Central memory CD8-positive, alpha-beta T cell (primary cell): ENCODE results near the gene HAGHL.

Source experiments
- ATAC-seq: fragments of 150-1000 bp; cut with Tn5 transposase; replicated peaks from 2 replicates; pipeline ENCODE4 v1.10.0; 2022; ENCODE audit warnings: mild to moderate bottlenecking, moderate FRiP score, moderate number of reproducible peaks; ENCODE audit not compliant: poor library complexity, severe bottlenecking; ENCODE audit errors: extremely low read depth
- DNase-seq, 2 donors: peaks; one replicate each; pipeline ENCODE4 v3.0.0; 2021; ENCODE audit warnings: low spot score in 2 of 2
- H3K27ac Mint-ChIP-seq: one replicate; pipeline ENCODE4 v1.8.0; 2022; ENCODE audit warnings: low read depth, mild to moderate bottlenecking, moderate library complexity, mixed read lengths
- H3K27me3 Mint-ChIP-seq: one replicate; pipeline ENCODE4 v1.8.0; 2022; ENCODE audit warnings: mixed read lengths
- H3K36me3 Mint-ChIP-seq: one replicate; pipeline ENCODE4 v1.8.0; 2022; ENCODE audit warnings: mild to moderate bottlenecking, moderate library complexity, mixed read lengths; ENCODE audit not compliant: insufficient read depth
- H3K4me1 Mint-ChIP-seq: one replicate; pipeline ENCODE4 v1.8.0; 2022; ENCODE audit warnings: mixed read lengths
- H3K4me3 Mint-ChIP-seq: one replicate; pipeline ENCODE4 v1.8.0; 2022; ENCODE audit warnings: mild to moderate bottlenecking, moderate library complexity, mixed read lengths
- H3K9me3 Mint-ChIP-seq: one replicate; pipeline ENCODE4 v1.8.0; 2022; ENCODE audit warnings: mixed read lengths

HAGHL gene

DNA sequence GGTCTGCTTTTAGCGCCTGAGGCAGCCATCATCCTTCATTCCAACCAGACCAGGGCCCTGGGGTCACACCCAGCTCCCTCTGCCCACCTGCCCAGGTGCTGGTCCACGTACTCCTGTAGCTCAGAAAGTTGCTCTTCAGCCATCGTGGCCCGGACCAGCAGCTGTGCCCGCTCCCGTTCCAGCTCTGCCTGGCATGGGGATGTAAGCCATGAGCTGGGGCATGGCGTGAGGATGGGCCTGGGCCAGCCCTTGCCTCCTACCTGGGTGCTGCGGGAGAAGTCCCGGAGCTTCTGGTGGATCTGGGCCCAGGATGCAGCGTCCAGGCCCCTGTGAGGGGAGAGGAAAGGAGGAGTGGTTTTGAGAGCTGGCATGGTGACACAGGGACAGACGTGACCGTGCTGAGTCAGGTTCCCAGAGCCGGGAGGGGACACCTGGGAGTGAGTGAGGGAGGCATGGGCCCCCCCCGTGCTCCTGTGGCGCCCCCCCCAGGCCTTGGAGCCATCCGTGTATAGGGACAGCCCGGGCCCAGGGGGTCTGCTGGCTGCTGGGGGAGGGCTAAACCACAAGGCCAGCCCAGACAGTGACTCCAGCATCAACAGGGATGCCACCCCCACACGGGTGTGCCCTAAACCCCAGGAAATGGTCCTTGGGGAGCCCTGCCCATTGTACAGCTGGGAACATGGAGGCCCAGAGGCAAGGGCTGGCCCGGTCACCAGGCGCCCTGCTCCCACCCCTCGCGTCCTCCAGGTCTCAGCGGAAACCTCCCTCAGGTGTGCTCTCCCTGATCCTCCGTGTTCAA is 3.9 kb upstream of the HAGHL start:
- no peak overlapping the region for H3K27ac Mint-ChIP-seq
- H3K9me3 Mint-ChIP-seq: no peaks in the 10 kb centered on the region
- DNase-seq (no peak), ATAC-seq (no peak)
- H3K27me3 Mint-ChIP-seq: no peaks in the 10 kb centered on the region
- H3K36me3 Mint-ChIP-seq: peaks cover 20% of the 10 kb centered on the region
- peaks cover 25% of the 10 kb centered on the region for H3K4me1 Mint-ChIP-seq
- peak overlapping the region; percentile 82 for H3K4me3 Mint-ChIP-seq

DNA sequence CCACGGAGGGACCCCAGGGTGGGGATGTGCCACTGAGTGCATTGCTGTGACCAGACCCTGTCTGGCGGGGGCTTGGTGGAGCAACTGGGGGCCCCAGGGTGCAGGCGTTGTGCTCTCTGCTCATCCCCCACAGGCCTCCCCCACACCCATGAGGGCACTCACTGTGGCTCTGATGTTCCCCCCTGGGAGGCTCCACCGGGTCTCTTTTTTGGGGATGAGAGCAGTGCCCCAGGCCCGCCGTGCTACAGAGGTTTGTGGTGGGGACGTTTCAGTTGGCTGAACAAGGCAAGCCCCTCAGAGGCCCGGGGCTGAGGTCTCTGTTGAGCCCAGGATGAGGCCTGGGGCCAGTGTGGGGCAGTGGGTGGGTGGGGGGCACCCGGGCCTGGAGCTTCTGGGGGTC is 3.2 kb upstream of the HAGHL start:
- ATAC-seq: no peak
- Mint-ChIP-seq H3K27ac (no peak overlapping the region), H3K9me3 (no peaks in the 10 kb centered on the region), H3K27me3 (no peaks in the 10 kb centered on the region), H3K36me3 (peaks cover 22% of the 10 kb centered on the region), H3K4me3 (peak overlapping the region; percentile 7), H3K4me1 (peaks cover 25% of the 10 kb centered on the region)
- DNase-seq: no peak

DNA sequence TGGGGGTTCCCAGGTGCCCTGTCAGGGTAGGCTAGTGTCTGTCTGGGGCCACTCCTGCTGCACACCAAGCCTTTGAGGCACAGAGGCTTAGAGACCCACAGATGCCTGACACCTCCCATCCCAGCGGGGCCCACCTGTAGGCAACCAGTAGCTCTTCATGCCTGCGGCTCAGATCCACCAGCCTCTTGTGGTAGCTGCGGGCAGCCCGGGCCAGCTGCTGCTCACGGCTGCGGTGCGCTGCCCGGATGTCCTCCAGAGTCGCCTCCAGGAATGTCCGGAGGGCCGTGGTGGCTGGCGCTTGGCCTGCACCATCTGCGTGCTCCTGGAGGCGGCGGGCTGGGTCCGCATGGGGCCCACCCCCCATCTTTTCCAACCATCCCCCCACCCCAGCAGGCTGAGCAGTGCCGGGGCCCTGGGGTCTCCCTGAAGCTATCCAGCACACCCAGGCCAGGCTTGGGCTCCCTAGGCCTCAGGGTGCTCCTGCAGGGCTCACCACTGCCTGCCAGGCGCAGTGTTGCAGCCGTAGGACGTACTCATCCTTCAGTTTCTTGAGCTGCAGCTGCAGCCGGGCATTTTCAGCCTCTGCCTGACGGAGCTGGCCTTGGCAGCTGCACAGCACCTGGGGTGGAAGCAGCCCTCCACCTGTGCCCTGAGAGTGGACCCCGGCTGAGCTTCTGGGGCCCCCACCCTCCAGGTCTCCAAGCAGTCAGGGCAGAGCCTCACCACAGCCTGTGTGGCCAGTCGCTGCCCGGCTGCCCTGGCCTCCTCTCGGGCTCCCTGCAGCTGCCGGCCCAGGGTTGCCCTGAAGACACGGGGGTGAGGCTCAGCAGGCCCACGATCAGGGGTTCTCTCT is 2.5 kb upstream of the HAGHL start:
- Mint-ChIP-seq H3K36me3 (peaks cover 22% of the 10 kb centered on the region), H3K27me3 (no peaks in the 10 kb centered on the region), H3K4me3 (no peak overlapping the region), H3K9me3 (no peaks in the 10 kb centered on the region), H3K27ac (no peak overlapping the region), H3K4me1 (peaks cover 18% of the 10 kb centered on the region)
- no peak for ATAC-seq
- no peak for DNase-seq

DNA sequence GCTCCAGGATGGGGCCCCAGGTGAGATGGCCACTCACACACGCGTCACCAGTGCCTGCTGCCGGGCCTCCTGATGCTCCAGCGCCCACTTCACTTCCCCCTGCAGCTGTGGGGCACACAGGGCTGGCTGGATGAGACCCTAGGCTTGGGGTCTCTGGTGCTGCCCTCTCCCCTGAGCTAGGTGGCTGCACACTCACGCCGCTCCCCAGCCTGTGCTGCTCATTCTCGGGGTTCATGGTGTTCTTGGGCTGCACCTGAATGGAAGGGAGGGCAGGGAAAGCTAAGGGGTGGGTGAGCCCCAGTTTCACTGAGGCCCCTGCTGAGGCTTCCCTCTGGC is 1.9 kb upstream of the HAGHL start:
- Mint-ChIP-seq H3K4me3 (no peak overlapping the region), H3K27ac (no peak overlapping the region), H3K4me1 (peaks cover 12% of the 10 kb centered on the region), H3K9me3 (no peaks in the 10 kb centered on the region), H3K27me3 (no peaks in the 10 kb centered on the region), H3K36me3 (peaks cover 23% of the 10 kb centered on the region)
- DNase-seq (no peak), ATAC-seq (no peak)

DNA sequence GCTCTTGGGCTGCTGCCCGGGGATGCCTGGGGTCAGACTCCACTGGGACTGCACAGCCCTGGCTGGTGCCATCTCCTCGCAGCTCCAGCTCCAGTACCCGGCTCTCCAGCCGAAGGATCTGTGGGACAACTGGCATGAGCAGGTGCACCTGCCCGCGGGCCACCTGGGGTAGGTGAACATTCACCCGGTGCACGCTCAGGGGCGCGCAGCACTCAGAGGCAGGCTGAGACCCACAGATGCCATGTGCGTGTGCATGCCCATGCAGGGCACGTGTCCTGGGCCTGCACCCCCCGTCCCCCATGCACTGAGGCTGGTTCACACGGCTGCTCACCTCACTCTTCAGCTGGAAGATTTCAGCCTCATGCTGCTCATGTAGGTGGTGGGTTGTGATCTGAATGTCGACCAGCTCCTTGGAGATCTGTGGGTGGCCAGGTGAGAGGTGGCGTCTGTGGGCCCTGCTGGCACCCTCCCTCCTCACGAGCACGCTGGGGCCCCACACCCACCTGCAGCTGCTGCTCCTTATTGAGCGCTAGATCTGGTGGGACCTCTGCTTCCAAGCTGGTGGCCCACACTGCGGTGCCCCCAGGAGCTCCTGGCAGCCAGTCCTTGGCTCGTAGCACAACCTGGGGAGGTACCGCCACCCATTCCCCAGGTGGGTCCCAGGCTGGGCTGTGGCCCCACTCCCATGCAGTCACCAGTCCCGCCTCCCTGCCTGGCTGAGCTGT is 1.3 kb upstream of the HAGHL start:
- Mint-ChIP-seq H3K36me3 (peaks cover 19% of the 10 kb centered on the region), H3K4me1 (peaks cover 5% of the 10 kb centered on the region), H3K9me3 (no peaks in the 10 kb centered on the region), H3K27me3 (no peaks in the 10 kb centered on the region), H3K27ac (no peak overlapping the region), H3K4me3 (peak overlapping the region; percentile 32)
- ATAC-seq (no peak), DNase-seq (no peak)

DNA sequence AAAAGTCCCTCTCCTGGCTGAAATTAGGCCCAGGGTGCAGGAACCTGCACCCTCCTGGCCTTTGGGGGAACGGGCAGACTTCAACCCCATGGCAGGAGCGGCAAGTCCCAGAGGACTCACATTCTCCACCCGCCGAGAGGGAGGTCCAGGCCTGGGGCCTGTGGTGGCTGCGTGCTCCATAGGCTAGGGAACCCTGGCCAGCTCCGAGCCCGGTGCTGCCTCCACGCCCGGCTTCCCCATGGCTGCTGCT is 793 bp upstream of the HAGHL start:
- no peak for ATAC-seq
- no peak for DNase-seq
- H3K27ac Mint-ChIP-seq: no peak overlapping the region
- no peaks in the 10 kb centered on the region for H3K27me3 Mint-ChIP-seq
- no peaks in the 10 kb centered on the region for H3K9me3 Mint-ChIP-seq
- peaks cover 5% of the 10 kb centered on the region for H3K4me1 Mint-ChIP-seq
- H3K4me3 Mint-ChIP-seq: peak overlapping the region; percentile 74
- peaks cover 18% of the 10 kb centered on the region for H3K36me3 Mint-ChIP-seq

DNA sequence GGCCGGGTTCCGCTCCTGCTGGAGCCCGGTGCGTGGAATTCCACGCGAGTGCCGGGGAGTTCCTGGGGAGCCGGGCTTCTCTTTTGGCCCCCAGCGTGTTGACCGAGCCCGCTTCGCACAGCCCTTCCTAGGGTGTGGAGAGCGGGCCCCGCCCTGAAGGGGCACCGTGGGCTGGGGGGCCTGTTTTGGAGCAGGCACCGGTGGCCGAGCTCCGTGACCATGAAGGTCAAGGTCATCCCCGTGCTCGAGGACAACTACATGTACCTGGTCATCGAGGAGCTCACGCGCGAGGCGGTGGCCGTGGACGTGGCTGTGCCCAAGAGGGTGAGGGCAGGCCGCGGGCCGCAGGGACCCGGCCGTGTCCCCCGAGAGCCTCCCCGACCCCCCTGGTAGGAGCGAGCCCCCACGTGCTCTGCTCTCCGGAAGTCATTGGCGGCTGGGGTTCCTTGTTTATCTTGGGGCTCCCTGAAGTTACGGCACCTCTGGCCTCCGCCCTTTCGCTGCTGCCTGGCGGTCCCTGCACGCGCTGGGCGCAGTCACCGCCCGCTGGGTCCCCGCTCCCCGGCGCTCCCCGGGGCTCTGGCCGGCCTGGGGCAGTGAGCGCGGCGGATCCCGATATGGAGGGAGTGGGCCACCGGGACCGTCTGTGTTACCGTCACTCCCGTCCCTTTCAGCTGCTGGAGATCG is 528 bp downstream of the HAGHL start:
- H3K27me3 Mint-ChIP-seq: no peaks in the 10 kb centered on the region
- H3K4me3 Mint-ChIP-seq: peak overlapping the region; percentile 56
- H3K4me1 Mint-ChIP-seq: no peaks in the 10 kb centered on the region
- peaks cover 18% of the 10 kb centered on the region for H3K36me3 Mint-ChIP-seq
- ATAC-seq (peak; percentile 48), DNase-seq (no peak)
- no peaks in the 10 kb centered on the region for H3K9me3 Mint-ChIP-seq
- H3K27ac Mint-ChIP-seq: no peak overlapping the region

DNA sequence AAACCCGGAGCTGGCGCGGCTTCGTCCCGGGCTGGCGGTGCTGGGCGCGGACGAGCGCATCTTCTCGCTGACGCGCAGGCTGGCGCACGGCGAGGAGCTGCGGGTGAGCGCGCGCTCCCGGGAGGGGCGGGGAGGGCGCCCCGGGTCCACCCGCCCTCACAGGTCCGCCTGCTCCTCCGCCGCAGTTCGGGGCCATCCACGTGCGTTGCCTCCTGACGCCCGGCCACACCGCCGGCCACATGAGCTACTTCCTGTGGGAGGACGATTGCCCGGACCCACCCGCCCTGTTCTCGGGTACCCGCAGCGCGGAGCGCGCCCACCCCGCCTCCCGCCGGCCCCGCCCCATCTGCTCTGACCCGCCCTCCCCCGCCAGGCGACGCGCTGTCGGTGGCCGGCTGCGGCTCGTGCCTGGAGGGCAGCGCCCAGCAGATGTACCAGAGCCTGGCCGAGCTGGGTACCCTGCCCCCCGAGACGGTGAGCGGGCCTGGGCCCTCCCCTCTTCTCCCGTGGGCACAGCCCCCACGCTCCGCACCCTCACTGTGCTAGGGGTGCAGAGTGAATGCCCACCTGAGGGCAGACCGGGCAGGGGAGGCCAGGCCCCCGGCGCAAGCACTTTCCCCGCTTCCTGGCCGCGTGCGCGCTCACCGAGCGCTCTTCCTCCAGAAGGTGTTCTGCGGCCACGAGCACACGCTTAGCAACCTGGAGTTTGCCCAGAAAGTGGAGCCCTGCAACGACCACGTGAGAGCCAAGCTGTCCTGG is 1.4 kb downstream of the HAGHL start:
- H3K9me3 Mint-ChIP-seq: no peaks in the 10 kb centered on the region
- no peaks in the 10 kb centered on the region for H3K27me3 Mint-ChIP-seq
- peak overlapping the region; percentile 69 for H3K4me3 Mint-ChIP-seq
- no peaks in the 10 kb centered on the region for H3K4me1 Mint-ChIP-seq
- DNase-seq: peak; percentile 57 to 71
- ATAC-seq: peak; percentile 77
- peaks cover 18% of the 10 kb centered on the region for H3K36me3 Mint-ChIP-seq
- no peak overlapping the region for H3K27ac Mint-ChIP-seq

DNA sequence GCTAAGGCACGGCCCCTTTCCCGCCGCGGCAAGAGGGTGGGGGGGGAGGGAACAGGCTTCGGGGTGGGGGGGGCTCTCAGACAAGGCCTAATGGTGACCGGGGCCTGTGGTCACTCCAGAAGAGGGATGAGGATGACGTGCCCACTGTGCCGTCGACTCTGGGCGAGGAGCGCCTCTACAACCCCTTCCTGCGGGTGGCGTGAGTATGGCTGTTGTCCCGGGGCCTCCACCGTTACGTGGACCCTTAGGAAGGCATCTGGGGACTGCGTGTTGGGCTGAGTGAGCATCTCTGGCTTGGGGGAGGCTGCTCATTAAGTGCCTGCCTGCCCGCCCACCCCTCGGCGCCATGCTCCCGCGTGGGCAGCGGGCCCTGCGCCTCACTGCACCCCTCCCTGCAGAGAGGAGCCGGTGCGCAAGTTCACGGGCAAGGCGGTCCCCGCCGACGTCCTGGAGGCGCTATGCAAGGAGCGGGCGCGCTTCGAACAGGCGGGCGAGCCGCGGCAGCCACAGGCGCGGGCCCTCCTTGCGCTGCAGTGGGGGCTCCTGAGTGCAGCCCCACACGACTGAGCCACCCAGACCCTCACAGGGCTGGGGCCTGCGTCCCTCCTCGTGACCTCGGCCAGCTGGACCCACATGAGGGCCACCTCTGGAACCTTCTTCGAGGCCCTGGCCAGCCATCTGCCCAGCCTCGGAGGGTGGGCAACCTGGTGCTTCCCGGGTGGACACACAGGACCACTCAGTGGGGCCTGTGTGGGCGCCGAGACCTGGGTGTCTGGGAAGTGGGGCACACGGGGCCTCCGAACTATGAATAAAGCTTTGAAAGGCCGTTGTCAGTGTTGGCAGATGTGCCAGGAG is 2.2 kb downstream of the HAGHL start:
- Mint-ChIP-seq H3K27ac (no peak overlapping the region), H3K4me3 (peak overlapping the region; percentile 69), H3K27me3 (no peaks in the 10 kb centered on the region), H3K9me3 (no peaks in the 10 kb centered on the region), H3K36me3 (peaks cover 18% of the 10 kb centered on the region), H3K4me1 (no peaks in the 10 kb centered on the region)
- ATAC-seq: no peak
- DNase-seq: no peak

DNA sequence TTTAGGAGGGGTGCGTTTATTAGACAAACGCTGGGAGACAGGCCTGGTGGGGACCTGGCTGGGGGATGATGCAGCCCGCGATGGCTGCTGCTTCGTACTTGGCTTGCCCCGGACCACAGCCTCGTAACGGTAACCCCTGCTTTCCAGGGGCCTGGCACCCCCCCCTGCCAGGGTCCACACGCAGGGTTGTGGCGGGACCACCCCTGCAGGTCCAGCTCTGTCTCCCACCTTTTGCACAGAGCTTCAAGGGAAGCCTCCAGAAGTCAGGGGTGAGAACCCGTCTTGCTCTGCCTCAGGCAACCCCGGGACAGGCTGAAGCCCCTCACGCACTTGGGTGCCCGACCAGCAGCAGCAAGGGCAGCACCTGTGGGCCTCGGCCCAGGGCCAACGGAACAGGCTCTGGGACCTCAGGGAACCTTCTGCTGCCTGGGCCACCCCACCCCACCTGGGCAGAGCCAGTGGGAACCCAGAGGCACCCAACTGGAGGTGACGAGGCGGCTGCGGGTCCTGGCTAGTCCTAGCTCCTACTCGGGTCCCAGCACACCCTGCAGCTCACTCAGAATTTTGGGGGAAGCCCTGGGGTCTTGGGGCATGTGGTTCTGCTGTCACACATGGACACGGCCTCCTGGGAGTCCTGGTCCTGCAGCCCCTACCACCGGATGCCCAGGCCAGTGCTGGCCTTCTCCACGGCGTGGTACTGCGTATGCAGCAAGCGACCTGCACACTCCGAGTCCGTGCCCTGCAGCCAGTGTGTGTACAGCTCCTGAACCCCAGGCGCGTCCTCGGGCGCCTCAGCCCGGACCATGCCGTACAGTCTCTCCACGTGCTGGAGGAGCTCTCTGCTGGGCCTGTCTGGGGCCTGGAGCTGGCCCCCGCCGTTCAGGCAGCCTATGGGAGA is 3.1 kb downstream of the HAGHL start:
- Mint-ChIP-seq H3K4me3 (no peak overlapping the region), H3K27ac (no peak overlapping the region), H3K9me3 (no peaks in the 10 kb centered on the region), H3K27me3 (no peaks in the 10 kb centered on the region), H3K4me1 (peaks cover under 1% of the 10 kb centered on the region), H3K36me3 (peaks cover 20% of the 10 kb centered on the region)
- DNase-seq: no peak
- no peak for ATAC-seq
